Activated naive CD4-positive, alpha-beta T cell treated with anti-CD3 and anti-CD28 coated beads for 36 hours (primary cell): ENCODE results near the gene SLC18B1. TPM values are rescaled to one million over a fixed set of nuclear protein-coding genes. Genes with fewer than 3 reads are reported as not detected.
A peak's percentile ranks its signal among the peaks of the same experiment; 100 is the strongest.

ENCODE experiments used
- CTCF ChIA-PET: fragments of 350-600 bp; sonication (Branson Sonifier 250); formaldehyde crosslinking; loops from one replicate; lab custom pipeline; 2021; ENCODE audit warnings: antibody characterized with exemption; lab: Charles Lee
- DNase-seq: peaks from one replicate; pipeline ENCODE4 v3.0.0-alpha.2; 2020
- H3K27ac Mint-ChIP-seq: one replicate; pipeline ENCODE4 v1.8.0; 2021; ENCODE audit warnings: mild to moderate bottlenecking, mixed read lengths
- H3K27me3 Mint-ChIP-seq: one replicate; pipeline ENCODE4 v1.8.0; 2021; ENCODE audit warnings: low read depth, mixed read lengths
- H3K36me3 Mint-ChIP-seq: one replicate; pipeline ENCODE4 v1.8.0; 2021; ENCODE audit warnings: low read depth, mixed read lengths
- H3K4me1 Mint-ChIP-seq: one replicate; pipeline ENCODE4 v1.8.0; 2021; ENCODE audit warnings: low read depth, mixed read lengths
- H3K4me3 Mint-ChIP-seq: one replicate; pipeline ENCODE4 v1.8.0; 2021; ENCODE audit warnings: mild to moderate bottlenecking, moderate library complexity, mixed read lengths
- H3K9me3 Mint-ChIP-seq: one replicate; pipeline ENCODE4 v1.8.0; 2021; ENCODE audit warnings: mixed read lengths
- intact Hi-C: fragments of 100-400 bp; cut with micrococcal nuclease; formaldehyde crosslinking; loops from one replicate; pipeline ENCODE4 v1.15.1; 2023
- total RNA-seq, 2 experiments: library from RNA; stranded (reverse); gene quantifications; one replicate each; pipeline ENCODE4 v1.2.3, GENCODE V29; 2021

Gene SLC18B1
- total RNA-seq, 2 experiments from 2014 or later: 5.1 to 6.1 TPM

DNA sequence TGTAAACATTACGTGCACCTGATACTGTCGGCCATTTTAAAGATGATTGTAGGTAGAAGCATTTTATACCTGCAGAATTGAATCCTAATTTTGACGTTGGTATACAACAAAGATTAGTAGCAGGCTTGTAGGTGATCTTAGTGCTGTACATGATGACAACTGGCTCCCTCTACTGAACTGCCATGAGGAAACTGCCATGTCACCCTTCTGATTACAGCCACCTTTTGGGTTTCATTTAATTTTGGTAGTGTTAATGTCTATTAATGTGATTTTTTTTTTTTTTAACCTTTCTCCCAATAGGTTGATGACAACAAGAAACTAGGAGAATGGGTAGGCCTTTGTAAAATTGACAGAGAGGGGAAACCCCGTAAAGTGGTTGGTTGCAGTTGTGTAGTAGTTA is 18.2 kb upstream of the SLC18B1 start:
- peaks cover 57% of the 10 kb centered on the region for H3K36me3 Mint-ChIP-seq
- H3K27ac Mint-ChIP-seq: peak overlapping the region; percentile 97
- intact Hi-C loops: loop anchor here (10.0 kb wide), 1 partner anchor 1558 kb away; no protein-coding TSS in a partner anchor
- H3K27me3 Mint-ChIP-seq: no peaks in the 10 kb centered on the region
- peaks cover 40% of the 10 kb centered on the region for H3K4me1 Mint-ChIP-seq
- H3K9me3 Mint-ChIP-seq: no peaks in the 10 kb centered on the region
- CTCF ChIA-PET: interaction anchor here (0.8 kb wide), 1 partner anchor 18 kb away, joined by 7 read pairs; the partner anchor contains the start of gene SLC18B1
- peak overlapping the region; percentile 94 for H3K4me3 Mint-ChIP-seq
- DNase-seq: no peak

DNA sequence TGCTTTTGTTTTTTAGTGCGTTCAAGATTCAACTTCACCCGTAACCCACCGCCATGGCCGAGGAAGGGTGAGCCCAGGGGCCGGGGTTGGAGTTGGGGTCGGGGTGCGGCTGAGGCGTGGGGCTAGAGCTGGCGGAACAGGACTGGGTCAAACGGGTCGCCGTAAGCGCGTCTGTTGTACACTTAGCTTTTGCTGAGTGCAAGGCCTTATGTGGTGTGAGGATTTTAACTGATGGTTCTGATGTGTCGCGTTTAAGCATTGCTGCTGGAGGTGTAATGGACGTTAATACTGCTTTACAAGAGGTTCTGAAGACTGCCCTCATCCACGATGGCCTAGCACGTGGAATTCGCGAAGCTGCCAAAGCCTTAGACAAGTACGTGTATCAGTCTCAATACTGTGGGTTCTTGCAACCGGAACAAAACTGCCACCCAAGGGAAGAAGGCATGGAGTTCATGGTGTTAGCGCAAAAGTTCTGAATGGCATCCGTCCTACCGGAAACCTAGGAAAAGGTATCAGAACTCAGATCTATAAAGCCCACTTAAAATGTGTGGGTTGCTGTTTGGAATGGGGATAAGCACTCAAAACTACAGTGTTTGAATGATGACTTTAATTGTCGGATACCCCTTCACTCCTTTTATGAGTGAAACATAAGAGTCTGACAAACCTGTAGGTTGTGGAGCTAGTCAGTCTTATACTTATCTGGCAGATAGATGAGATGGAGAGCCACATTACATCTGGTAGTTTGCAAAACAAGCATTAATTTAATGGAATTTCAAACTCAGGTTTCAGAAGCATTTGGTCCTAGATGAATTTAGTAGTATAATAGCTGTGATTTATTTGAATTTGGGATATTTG is 16.5 kb upstream of the SLC18B1 start:
- Mint-ChIP-seq H3K4me1 (peaks cover 38% of the 10 kb centered on the region), H3K36me3 (peaks cover 57% of the 10 kb centered on the region), H3K9me3 (no peaks in the 10 kb centered on the region), H3K27me3 (no peaks in the 10 kb centered on the region), H3K27ac (peak overlapping the region; percentile 97), H3K4me3 (peak overlapping the region; percentile 94)
- CTCF ChIA-PET: interaction anchor here (0.9 to 1.0 kb wide), 2 partner anchors 16 to 50 kb away, joined by 3 read pairs; partner anchors contain the start of gene SLC18B1
- intact Hi-C loops: loop anchor here (1.0 to 10.0 kb wide), 9 partner anchors 16 to 1753 kb away; partner anchors contain the start of genes EPB41L2, MED23, STX7 and TBPL1
- DNase-seq: no peak

DNA sequence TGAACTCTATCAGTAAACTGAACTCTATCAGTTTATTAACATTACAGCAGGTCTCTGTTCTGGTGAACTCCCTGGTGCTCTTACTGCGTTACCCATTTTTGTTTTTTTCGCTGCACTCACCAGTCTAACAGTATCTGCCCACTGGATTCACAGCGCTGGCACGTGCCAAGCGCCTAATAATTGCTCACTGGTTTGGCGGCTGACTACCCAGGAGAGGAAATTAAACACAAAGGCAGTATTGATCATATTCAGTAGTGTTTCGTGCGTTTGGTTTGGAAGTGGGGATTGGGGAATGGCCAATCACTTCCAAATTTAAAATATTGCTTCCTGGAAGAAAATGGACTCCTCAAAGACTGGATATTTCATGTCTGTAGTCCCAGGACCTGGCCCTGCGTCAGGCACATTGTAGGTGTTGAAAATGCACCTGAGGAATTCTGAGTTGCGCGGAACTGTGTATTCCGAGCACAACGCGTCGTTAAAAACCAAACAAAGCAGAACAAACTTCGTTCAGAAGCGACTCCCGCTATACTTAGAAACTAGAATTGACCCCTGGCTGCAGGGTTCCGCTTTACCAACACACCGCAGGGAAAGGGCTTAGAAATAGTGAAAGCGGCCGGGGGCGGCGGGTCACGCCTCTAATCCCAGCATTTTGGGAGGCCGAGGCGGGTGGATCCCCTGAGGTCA is 14.9 kb upstream of the SLC18B1 start:
- intact Hi-C loops: loop anchor here (5.0 to 10.0 kb wide), 2 partner anchors 1561 to 1751 kb away; partner anchors contain the start of gene EPB41L2
- peaks cover 45% of the 10 kb centered on the region for H3K36me3 Mint-ChIP-seq
- H3K4me1 Mint-ChIP-seq: peaks cover 27% of the 10 kb centered on the region

DNA sequence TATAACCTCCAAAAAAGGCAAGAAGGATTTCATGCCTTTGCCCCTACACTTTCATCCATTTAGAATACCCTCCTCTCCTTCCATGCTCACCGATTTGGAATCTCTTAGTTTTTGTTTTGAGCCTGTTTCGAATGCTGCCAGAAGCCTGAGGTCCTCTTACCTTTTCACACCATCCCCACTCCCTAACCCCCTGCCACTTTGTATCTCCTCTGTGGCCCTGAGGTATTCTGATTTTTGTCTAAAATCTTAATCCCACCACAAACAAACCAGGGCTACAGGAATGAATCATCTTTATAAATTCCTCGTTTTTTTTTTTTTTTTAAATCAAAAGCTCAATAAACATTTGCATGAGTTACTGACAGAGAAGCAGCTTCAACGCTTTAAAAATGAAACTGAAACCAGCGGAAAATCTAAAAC is 14.3 kb upstream of the SLC18B1 start:
- H3K4me1 Mint-ChIP-seq: peaks cover 22% of the 10 kb centered on the region
- CTCF ChIA-PET: interaction anchor here (0.6 to 2.5 kb wide), 5 partner anchors 10 to 109 kb away, joined by 3 to 18 read pairs (median 6); partner anchors contain the start of gene SLC18B1
- peak overlapping the region; percentile 97 for H3K27ac Mint-ChIP-seq
- no peaks in the 10 kb centered on the region for H3K27me3 Mint-ChIP-seq
- no peak for DNase-seq
- H3K9me3 Mint-ChIP-seq: no peaks in the 10 kb centered on the region
- peaks cover 40% of the 10 kb centered on the region for H3K36me3 Mint-ChIP-seq
- intact Hi-C loops: loop anchor here (1.0 to 10.0 kb wide), 3 partner anchors 143 to 1750 kb away; partner anchors contain the start of gene EPB41L2
- peak overlapping the region; percentile 94 for H3K4me3 Mint-ChIP-seq

More for the DNA sequence above, 14.9 kb upstream of the SLC18B1 start:
- Mint-ChIP-seq H3K27me3 (no peaks in the 10 kb centered on the region), H3K9me3 (no peaks in the 10 kb centered on the region), H3K27ac (peak overlapping the region; percentile 97), H3K4me3 (peak overlapping the region; percentile 94)
- peak; percentile 51 for DNase-seq
- CTCF ChIA-PET: interaction anchor here (1.1 to 2.5 kb wide), 4 partner anchors 9 to 51 kb away, joined by 3 to 18 read pairs (median 6); partner anchors contain the start of gene SLC18B1

DNA sequence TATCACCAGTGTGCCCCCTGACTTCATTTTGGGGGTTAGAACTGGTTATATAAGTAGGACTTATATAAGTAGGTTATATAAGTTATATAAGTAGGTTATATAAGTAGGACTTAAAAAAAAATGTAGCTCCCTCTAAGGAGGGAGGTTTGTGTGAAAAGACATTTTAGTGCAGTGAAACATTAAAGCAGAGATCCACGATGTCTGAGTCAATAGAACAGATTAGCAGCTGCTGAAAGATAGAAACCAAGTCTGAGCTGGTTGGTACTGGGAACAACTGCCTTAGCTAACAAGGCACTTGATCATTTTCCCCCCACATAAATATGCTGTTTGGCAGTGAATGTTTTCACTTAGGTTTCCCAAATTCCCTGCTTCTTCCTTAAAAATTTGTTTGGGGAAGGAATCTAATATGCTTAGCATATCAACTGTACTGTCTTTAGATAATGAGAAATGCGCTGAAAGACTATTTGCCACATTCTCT is 13.9 kb upstream of the SLC18B1 start:
- Mint-ChIP-seq H3K9me3 (no peaks in the 10 kb centered on the region), H3K27me3 (no peaks in the 10 kb centered on the region), H3K4me3 (peak overlapping the region; percentile 94), H3K4me1 (peaks cover 17% of the 10 kb centered on the region), H3K27ac (peak overlapping the region; percentile 97), H3K36me3 (peaks cover 35% of the 10 kb centered on the region)
- CTCF ChIA-PET: interaction anchor here (0.6 to 2.5 kb wide), 5 partner anchors 10 to 109 kb away, joined by 3 to 18 read pairs (median 6); partner anchors contain the start of gene SLC18B1
- intact Hi-C loops: loop anchor here (1.0 to 10.0 kb wide), 3 partner anchors 143 to 1750 kb away; partner anchors contain the start of gene EPB41L2
- no peak for DNase-seq

DNA sequence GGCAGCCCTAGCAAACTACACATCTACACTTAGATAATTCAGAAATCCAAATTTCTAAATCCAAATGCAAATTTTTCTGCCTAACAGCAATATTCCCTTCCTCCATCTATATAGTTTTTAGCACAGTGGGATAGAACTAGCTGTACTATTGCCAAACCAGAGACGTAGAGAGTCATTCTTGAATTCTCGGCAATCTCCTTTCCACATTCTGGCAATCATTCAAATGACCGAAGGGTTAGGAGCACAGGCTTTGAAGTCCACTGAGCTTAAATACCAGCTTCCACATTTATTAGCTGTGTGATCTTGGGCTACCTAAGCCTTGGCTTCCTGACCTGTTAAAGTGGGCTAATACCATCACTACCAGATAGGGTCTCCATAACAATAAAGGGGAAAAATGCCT is 12.8 kb upstream of the SLC18B1 start:
- Mint-ChIP-seq H3K36me3 (peaks cover 25% of the 10 kb centered on the region), H3K4me1 (peaks cover 9% of the 10 kb centered on the region), H3K9me3 (no peaks in the 10 kb centered on the region), H3K4me3 (no peak overlapping the region), H3K27ac (no peak overlapping the region), H3K27me3 (no peaks in the 10 kb centered on the region)
- CTCF ChIA-PET: interaction anchor here (2.5 kb wide), 1 partner anchor 13 kb away, joined by 18 read pairs; the partner anchor contains the start of gene SLC18B1
- no peak for DNase-seq
- intact Hi-C loops: loop anchor here (5.0 to 10.0 kb wide), 2 partner anchors 1564 to 1749 kb away; partner anchors contain the start of gene EPB41L2

DNA sequence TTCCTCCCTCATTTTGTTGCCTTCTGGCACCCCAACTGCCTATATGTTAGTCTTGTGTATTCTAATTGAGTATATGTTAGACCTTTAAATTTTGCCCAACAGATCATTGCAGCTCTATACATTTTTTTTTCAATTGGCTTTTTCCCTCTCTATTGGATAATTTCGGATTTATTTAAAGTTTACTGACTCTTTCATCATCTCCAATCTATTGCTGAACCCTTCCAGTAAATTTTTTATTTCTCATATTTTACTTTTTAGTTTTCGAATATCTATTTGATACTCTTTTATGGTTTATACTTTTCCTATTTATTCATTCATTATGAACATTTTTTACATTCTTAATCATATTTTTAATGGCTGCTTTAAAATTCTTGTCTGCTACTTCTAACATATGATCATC is 7.1 kb upstream of the SLC18B1 start:
- intact Hi-C loops: no loop called here
- Mint-ChIP-seq H3K9me3 (no peaks in the 10 kb centered on the region), H3K27ac (no peak overlapping the region), H3K4me1 (peaks cover 9% of the 10 kb centered on the region), H3K27me3 (no peaks in the 10 kb centered on the region), H3K36me3 (no peaks in the 10 kb centered on the region), H3K4me3 (no peak overlapping the region)
- CTCF ChIA-PET: interaction anchor here (1.2 kb wide), 1 partner anchor 526 kb away, joined by 3 read pairs; no protein-coding TSS in a partner anchor
- no peak for DNase-seq

DNA sequence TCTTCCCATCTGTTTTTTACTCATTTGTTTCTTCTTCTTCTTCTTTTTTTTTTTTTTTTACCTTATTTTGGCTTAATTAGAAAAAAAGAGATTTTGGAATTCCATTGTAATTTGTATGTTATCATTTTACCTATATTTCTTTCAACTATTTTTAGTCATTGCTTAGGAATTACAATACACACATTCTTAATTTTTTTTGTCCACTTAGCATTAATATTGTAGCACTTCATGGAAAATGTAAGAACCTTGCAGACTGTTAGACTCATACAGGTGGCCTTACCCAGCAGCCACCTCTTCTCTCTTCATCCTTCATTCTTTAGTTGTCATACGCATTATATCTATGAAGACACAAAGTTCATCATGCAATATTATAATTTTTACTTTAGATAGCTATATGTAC is 5.8 kb upstream of the SLC18B1 start:
- peaks cover 7% of the 10 kb centered on the region for H3K4me1 Mint-ChIP-seq
- CTCF ChIA-PET: interaction anchor here (0.8 kb wide), 1 partner anchor 41 kb away, joined by 3 read pairs; no protein-coding TSS in a partner anchor
- DNase-seq: no peak
- H3K27ac Mint-ChIP-seq: no peak overlapping the region
- H3K27me3 Mint-ChIP-seq: no peaks in the 10 kb centered on the region
- H3K9me3 Mint-ChIP-seq: no peaks in the 10 kb centered on the region
- intact Hi-C loops: no loop called here
- no peaks in the 10 kb centered on the region for H3K36me3 Mint-ChIP-seq
- no peak overlapping the region for H3K4me3 Mint-ChIP-seq

DNA sequence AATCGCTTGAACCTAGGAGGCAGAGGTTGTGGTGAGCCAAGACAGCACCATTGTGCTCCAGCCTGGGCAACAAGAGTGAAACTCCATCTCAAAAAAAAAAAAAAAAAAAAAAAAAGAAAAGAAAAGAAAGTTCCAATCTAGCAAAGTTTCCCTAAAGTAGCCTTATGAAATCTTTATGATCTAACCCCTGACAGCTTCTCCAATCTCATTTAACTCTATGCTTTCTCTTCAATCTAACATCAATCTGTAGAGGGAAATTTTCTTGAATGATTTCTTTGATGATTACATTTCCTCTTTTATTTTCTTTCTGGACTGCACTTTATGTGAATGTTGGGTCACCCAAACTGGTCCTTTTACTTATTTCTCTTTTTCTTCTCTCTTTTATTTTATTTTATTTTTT is 2.2 kb upstream of the SLC18B1 start:
- H3K4me1 Mint-ChIP-seq: peaks cover 16% of the 10 kb centered on the region
- intact Hi-C loops: no loop called here
- no peaks in the 10 kb centered on the region for H3K9me3 Mint-ChIP-seq
- no peak overlapping the region for H3K4me3 Mint-ChIP-seq
- H3K27me3 Mint-ChIP-seq: no peaks in the 10 kb centered on the region
- CTCF ChIA-PET: interaction anchor here (0.8 to 2.9 kb wide), 5 partner anchors 19 to 135 kb away, joined by 3 to 18 read pairs (median 7); no protein-coding TSS in a partner anchor
- DNase-seq: no peak
- H3K27ac Mint-ChIP-seq: no peak overlapping the region
- H3K36me3 Mint-ChIP-seq: peaks cover 2% of the 10 kb centered on the region

DNA sequence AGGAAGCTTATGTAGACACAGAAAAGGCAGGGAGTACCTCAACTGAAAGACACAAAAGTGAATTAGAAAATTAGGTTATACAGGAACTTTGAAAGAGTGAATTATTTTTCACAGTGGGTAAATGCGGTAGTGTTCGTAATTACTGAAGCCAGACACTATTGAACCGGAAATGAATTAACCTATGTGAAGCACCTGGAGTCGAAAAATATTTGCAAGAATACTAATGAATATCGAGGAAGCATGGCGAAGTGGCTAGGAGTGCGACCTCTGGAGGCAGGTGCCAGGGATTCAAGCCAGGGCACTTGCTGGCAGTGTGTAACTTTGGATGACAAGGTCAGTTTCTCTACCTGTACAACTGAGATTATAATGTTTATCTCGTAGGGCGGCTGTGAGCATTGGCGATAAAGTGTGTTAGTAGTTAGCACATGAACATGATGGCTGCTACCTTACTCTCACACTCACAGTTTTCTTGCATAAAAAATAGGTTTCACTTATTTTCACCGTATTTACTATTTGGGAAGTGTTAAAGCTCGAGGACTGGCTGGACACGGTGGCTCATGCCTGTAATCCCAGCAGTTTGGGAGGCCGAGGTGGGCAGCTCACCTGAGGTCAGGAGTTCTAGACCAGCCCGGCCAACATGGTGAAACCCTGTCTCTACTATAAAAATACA is 567 bp upstream of the SLC18B1 start:
- intact Hi-C loops: loop anchor here (1.0 to 10.0 kb wide), 6 partner anchors 10 to 1726 kb away; partner anchors contain the start of gene RPS12
- peaks cover 4% of the 10 kb centered on the region for H3K36me3 Mint-ChIP-seq
- no peak overlapping the region for H3K27ac Mint-ChIP-seq
- CTCF ChIA-PET: interaction anchor here (0.6 to 2.9 kb wide), 22 partner anchors 8 to 286 kb away, joined by 3 to 21 read pairs (median 5); partner anchors contain the start of gene RPS12
- H3K9me3 Mint-ChIP-seq: no peaks in the 10 kb centered on the region
- no peaks in the 10 kb centered on the region for H3K27me3 Mint-ChIP-seq
- no peak overlapping the region for H3K4me3 Mint-ChIP-seq
- DNase-seq: peak; percentile 85
- peaks cover 18% of the 10 kb centered on the region for H3K4me1 Mint-ChIP-seq

DNA sequence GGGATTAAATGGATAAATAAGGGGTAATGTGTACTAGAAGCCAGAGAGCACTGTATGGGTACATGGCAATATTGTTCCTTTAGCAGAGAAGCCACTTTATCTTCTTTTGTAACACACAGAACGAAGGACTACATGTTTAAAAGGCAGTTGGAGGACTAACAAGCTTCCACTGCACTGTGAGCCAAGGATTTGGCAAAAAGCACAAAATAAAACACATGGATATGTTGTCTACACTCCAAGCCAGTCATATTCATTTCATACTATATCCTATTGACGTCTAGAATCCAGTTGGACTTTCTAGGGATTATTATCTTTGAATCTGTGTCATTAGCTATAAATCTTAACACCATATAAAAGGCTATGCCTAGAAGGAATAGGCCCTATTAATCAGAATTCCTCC is 3.0 kb downstream of the SLC18B1 start:
- intact Hi-C loops: loop anchor here (10.0 kb wide), 1 partner anchor 1729 kb away; no protein-coding TSS in a partner anchor
- CTCF ChIA-PET: interaction anchor here (0.6 kb wide), 3 partner anchors 72 to 125 kb away, joined by 3 to 4 read pairs (median 3); no protein-coding TSS in a partner anchor
- Mint-ChIP-seq H3K36me3 (peaks cover 9% of the 10 kb centered on the region), H3K4me1 (peaks cover 21% of the 10 kb centered on the region), H3K27ac (no peak overlapping the region), H3K27me3 (no peaks in the 10 kb centered on the region), H3K4me3 (no peak overlapping the region), H3K9me3 (no peaks in the 10 kb centered on the region)
- no peak for DNase-seq
